ENCODE measurements around the gene FER.
"Not testable (repeated sequence)": the region's sequence is repeated elsewhere in the genome, so short reads cannot be mapped to it uniquely, and the experiment has no call there.

FER gene

GRCh38 chr5:108748401-108749127 lies 867 bp downstream of the FER start:
- DNase-seq = peak; percentile 68

- DNase-seq = no peak
Observed at GRCh38 chr5:108749128-108749861, 1.6 kb downstream of the FER start.

DNA sequence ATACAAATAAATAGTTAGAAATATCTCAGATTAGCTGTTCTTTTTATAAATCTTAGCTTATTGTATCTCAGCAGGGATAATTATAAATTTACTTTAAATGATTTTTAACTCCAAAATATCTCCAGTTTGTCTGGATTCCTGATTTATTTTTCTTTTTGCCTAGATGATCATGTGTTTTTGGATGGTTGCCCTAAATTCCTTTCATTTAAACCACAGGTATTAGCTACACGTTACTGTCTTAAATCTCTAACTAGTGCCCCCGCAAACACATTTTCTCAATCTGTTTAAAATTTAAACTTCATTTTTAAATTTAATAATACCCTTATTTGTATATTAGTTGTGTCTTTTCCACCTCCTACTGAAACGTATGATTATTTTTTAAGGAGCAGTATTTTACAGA lies 5.6 kb downstream of the FER start:
- DNase-seq = no peak

DNA sequence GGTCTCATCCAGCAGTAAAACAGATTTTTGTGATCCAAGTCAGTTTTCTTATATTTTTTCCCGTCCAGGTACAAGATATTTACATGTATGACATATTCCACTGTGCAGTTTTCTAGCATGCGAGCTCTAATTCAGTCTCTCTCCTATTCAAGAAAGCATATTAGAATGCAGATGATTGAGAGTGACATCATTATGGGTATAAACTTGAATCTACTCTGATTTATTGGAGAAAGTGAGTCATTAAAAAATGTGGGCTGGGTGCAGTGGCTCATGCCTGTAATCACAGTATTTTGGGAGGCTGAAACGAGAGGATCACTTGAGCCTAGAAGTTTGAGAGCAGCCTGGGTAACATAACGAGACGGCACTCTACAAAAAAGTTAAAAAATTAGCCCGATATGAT lies 6.2 kb downstream of the FER start:
- DNase-seq = no peak

DNA sequence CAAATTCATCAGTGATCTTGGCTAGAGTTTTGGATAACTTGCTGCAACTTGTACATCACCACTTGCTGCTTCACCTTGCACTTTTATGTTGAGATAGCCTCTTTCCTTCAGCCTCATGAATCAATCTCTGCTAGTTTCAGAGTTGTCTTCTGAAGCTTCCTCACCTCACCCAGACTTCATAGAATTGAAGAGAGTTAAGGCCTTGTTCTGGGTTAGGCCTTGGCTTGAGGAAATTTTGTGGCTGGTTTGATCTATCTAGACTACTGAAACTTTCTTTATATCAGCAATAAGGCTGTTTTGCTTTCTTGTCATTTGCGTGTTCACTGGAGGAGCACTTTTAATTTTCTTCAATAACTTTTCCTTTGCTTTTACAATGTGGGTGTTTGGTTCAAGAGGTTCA lies 12.8 kb downstream of the FER start:
- DNase-seq = no peak

DNA sequence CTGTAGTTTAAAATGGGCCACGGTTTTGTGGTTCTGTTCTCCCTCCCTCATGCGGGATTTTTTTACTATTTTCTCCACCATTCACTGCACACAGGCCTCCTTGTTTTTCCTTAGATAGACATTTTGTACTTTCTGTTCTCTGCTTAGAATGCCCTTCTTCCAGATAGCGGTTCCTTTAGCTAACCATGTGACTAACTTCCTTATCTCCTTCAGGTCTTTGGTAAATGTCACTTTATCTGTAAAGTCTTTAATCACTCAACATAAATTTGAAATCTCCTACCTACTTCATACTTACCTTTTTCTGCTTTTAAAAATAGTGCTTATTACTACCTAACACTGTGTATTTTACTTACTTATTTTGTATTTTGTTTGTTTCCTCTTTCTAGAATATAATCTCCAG lies 15.0 kb downstream of the FER start:
- DNase-seq = no peak

DNA sequence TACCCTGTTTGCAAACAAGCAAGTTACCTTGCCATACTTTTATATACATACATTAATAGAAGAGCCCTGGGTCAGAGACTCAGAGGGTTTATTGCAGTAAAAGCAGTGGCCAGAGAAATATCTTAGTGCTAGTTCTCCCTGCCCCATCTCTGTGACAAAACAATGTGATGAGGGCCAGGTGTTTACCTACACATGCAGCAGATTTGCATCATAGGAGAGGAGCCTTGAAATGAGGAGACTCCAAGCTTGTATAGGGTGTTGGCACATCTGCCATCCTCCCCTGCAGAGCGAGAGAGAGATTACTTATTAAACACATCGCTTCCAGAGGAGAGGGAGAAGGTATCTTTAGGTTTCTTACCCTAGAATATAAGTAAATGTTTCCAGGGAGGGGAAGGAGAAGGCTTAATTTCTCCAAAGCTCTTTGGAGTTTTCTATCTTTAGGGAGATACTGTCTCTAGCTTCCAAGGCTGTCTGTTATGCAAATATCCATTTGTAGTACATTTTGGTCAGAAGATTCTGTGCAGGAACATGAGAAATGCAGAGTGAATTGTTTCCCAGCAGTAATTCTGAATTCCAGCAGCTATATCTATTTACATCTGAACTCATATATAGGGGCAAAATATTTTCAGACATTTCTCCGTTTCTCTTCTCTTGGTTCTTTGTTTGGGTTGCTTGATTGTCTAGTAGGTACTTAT lies 15.7 kb downstream of the FER start:
- no peak for DNase-seq

- DNase-seq = no peak
Observed at GRCh38 chr5:108765647-108766046, 17.9 kb downstream of the FER start.

DNA sequence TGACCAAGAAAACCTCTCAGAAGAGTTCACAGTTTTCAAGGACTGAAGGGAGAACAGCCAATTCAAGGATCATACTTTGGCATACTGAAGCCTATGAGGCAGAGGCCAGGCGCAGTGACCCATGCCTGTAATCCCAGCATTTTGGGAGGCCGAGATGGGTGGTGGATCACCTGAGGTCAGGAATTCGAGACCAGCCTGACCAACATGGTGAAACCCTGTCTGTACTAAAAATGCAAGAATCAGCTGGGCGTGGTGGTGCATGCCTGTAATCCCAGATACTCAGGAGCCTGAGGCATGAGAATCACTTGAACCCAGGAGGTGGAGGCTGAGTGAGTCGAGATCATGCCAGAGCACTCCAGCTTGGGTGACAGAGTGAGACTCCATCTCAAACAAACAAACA lies 19.2 kb downstream of the FER start:
- DNase-seq = not testable (repeated sequence)

GRCh38 chr5:108769352-108769751 lies 21.7 kb downstream of the FER start:
- no peak for DNase-seq

DNA sequence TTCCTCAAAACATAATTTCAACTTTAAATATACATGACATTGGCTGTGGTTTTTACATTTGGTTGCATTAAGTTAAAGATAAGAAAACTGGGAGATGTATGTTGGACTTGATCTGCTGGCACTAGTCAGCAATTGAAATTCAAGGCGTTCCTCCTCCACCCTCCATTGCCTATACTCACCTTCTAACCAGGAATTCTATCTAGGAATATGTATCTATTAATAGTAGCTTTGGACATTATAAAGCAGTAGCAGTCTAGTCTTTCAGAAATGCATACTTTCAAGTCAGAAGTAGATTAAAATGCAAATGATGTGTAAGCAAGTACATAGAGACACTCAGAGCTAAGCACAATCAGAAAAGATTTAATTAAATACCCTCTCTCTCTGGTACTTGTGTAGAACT lies 24.9 kb downstream of the FER start:
- no peak for DNase-seq

DNA sequence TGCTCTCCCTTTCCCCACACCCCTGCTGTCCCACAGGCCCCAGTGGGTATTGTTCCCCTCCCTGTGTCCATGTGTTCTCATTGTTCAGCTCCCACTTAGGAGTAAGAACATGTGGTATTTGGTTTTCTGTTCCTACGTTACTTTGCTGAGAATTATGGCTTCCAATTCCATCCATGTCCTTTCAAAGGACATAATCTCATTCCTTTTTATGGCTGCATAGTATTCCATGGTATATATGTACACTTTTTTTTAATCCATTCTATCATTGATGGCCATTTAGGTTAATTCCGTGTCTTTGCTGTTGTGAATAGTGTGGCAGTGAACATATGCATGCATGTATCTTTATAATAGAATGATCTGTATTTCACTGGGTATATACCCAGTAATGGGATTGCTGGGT lies 25.6 kb downstream of the FER start:
- DNase-seq = no peak

GRCh38 chr5:108774079-108774478 lies 26.4 kb downstream of the FER start:
- not testable (repeated sequence) for DNase-seq

DNA sequence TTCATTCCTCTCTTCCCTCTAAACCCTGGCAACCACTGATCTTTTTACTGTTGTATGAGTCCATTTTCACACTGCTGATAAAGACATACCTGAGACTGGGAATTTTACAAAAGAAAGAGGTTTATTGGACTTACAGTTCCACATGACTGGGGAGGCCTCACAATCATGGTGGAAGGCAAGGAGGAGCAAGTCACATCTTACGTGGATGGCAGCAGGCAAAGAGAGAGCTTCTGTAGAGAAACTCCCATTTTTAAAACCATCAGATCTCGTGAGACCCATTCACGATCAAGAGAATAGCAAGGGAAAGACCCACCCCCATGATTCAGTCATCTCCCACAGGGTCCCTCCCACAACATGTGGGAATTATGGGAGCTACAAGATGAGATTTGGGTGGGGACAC lies 29.9 kb downstream of the FER start:
- DNase-seq = not testable (repeated sequence)

GRCh38 chr5:108784577-108784976 lies 36.9 kb downstream of the FER start:
- DNase-seq = not testable (repeated sequence)

- DNase-seq = no peak
Observed at GRCh38 chr5:108786806-108787483, 39.2 kb downstream of the FER start.

- DNase-seq = no peak
Observed at GRCh38 chr5:108788142-108788541, 40.4 kb downstream of the FER start.

- no peak for DNase-seq
Observed at GRCh38 chr5:108793207-108793606, 45.5 kb downstream of the FER start.

DNA sequence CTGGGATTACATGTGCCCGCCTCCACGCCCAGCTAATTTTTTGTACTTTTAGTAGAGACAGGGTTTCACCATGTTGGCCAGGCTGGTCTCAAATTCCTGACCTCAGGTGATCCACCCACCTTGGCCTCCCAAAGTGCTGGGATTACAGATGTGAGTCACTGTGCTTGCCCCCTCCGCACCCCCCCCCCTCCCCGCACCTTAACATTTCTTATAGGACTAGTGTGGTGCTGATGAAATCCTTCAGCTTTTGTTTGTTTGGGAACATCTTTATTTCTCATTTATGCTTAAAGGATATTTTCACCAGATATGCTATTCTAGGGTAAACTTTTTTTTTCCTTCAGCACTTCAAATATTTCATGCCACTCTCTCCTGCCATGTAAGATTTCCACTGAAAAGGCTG lies 46.7 kb downstream of the FER start:
- DNase-seq = not testable (repeated sequence)

DNA sequence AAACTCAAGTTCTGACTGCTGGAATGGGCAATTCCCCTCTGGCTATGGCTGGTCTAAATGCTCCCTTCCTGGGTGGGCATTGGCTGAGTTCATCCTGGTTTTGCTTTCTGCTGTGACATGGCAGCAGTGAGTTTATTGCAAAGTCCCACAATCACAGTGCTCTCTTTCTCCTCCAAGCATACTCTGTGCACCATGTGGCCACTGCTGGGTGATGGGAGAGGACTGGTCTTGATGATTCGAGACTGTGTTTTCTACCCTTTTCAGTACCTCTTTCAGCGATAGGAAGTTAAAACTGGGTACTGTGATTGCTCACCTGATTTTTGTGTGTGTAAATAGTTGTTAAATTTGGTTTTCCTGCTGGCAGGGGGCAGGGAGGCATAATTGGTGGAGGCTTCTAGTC lies 49.7 kb downstream of the FER start:
- DNase-seq = no peak

GRCh38 chr5:108797986-108798385 lies 50.3 kb downstream of the FER start:
- DNase-seq = no peak

DNA sequence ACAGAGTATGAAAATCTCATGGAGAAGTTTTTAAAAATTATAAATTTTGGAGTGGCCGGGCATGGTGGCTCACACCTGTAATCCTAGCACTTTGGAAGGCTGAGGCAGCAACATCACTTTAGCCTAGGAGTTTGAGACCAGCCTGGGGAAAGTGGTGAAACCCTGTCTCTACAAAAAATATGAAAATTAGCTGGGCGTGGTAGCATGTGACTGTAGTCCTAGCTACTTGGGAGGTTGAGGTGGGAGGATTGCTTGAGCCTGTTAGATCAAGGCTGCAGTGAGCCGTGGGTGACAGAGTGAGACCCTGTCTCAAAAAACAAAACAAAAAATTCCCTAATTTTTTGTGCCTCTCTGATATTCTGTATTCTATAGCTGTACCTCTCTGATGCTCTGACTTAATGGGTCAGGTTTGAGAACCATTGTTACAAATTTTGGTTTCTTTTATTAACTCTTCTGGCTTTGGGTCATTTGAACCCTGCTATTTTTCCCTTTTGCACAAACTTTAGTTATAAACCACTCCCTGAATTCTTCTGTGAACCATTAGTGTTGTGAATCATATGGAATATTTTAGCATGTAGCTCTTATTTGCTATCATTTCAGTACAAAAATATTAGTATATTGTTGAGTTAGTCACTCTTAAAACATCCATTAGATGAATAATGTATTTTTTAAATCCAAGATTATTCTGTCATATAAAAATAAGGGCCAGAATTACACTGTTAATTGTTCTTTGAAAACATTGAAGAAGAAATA lies 51.0 kb downstream of the FER start:
- no peak for DNase-seq

DNA sequence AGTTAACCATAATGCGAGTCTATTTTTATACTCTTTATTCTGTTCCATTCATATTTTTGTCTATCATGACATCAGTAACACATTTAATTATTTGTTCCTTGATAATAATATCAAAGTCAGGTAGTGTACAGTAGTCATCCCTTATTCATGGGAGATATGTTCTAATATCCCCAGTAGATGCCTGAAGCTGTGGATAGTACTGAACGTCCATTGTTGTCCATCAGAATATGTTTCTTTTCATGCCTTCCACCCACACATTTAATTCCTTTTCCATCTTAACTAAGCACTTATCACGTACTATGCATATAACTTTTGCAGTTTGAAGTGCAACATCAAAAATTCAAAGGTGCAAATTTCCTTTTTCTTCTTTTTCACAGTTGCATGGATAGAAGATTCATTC lies 53.6 kb downstream of the FER start:
- DNase-seq = no peak

All from 8988T (cell line).